ENCODE data around the gene DUSP2.

The DUSP2 gene

GRCh38 chr2:96107708-96108065, 37.6 kb downstream of the DUSP2 start:
- no CpG with 5 or more reads among the region's 3 CpGs for WGBS (ENCODE audit: extremely low coverage, insufficient coverage, low lambda C conversion rate)
- DNase-seq, result no peak
- Histone ChIP-seq H3K18ac (ENCODE audit: low read length) (no peak overlapping the region), H2AK5ac (ENCODE audit: low read length) (no peak overlapping the region), H3K79me2 (ENCODE audit: control insufficient read depth, insufficient read depth, low read length) (no peaks in the 10 kb centered on the region), H3K9ac (ENCODE audit: low read length) (no peak overlapping the region), H3K36me3 (ENCODE audit: control insufficient read depth, insufficient read depth, low read length) (no peaks in the 10 kb centered on the region), H3K79me1 (ENCODE audit: low read length) (no peaks in the 10 kb centered on the region), H3K27me3 (ENCODE audit: insufficient read depth, low read length, poor library complexity) (no peaks in the 10 kb centered on the region), H2BK120ac (ENCODE audit: low read depth, low read length) (no peak overlapping the region), H3K4me2 (ENCODE audit: low read length) (no peak overlapping the region), H3K27ac (ENCODE audit: low read depth, low read length) (no peak overlapping the region), H3K56ac (ENCODE audit: low read length) (no peak overlapping the region), H3K4ac (ENCODE audit: low read depth, low read length) (no peak overlapping the region), H2BK15ac (replicated peaks; ENCODE audit: low read depth) (no peak overlapping the region), H4K5ac (ENCODE audit: low read length) (no peak overlapping the region), H2BK5ac (ENCODE audit: low read length) (no peak overlapping the region), H3K23ac (ENCODE audit: low read length) (no peak overlapping the region), H3K4me1 (ENCODE audit: control insufficient read depth, low read depth, low read length) (peaks cover 7% of the 10 kb centered on the region), H4K8ac (ENCODE audit: low read depth, low read length) (no peak overlapping the region), H3K4me3 (ENCODE audit: low read length) (no peak overlapping the region)

- Histone ChIP-seq H4K5ac (ENCODE audit: low read length) (no peak overlapping the region), H3K4me1 (ENCODE audit: control insufficient read depth, low read depth, low read length) (peaks cover 7% of the 10 kb centered on the region), H3K4me2 (ENCODE audit: low read length) (no peak overlapping the region), H4K8ac (ENCODE audit: low read depth, low read length) (no peak overlapping the region), H3K4ac (ENCODE audit: low read depth, low read length) (no peak overlapping the region), H3K56ac (ENCODE audit: low read length) (no peak overlapping the region), H3K79me2 (ENCODE audit: control insufficient read depth, insufficient read depth, low read length) (no peaks in the 10 kb centered on the region), H3K18ac (ENCODE audit: low read length) (no peak overlapping the region), H3K23ac (ENCODE audit: low read length) (no peak overlapping the region), H2AK5ac (ENCODE audit: low read length) (no peak overlapping the region), H3K4me3 (ENCODE audit: low read length) (no peak overlapping the region), H2BK15ac (replicated peaks; ENCODE audit: low read depth) (no peak overlapping the region), H2BK120ac (ENCODE audit: low read depth, low read length) (no peak overlapping the region), H3K79me1 (ENCODE audit: low read length) (no peaks in the 10 kb centered on the region), H2BK5ac (ENCODE audit: low read length) (no peak overlapping the region), H3K36me3 (ENCODE audit: control insufficient read depth, insufficient read depth, low read length) (no peaks in the 10 kb centered on the region), H3K27me3 (ENCODE audit: insufficient read depth, low read length, poor library complexity) (no peaks in the 10 kb centered on the region), H3K27ac (ENCODE audit: low read depth, low read length) (no peak overlapping the region), H3K9ac (ENCODE audit: low read length) (no peak overlapping the region)
- WGBS (ENCODE audit: extremely low coverage, insufficient coverage, low lambda C conversion rate), result no CpG with 5 or more reads among the region's 9 CpGs
- no peak for DNase-seq
These were observed 38.1 kb downstream of the DUSP2 start for GRCh38 chr2:96106991-96107707.

DNA sequence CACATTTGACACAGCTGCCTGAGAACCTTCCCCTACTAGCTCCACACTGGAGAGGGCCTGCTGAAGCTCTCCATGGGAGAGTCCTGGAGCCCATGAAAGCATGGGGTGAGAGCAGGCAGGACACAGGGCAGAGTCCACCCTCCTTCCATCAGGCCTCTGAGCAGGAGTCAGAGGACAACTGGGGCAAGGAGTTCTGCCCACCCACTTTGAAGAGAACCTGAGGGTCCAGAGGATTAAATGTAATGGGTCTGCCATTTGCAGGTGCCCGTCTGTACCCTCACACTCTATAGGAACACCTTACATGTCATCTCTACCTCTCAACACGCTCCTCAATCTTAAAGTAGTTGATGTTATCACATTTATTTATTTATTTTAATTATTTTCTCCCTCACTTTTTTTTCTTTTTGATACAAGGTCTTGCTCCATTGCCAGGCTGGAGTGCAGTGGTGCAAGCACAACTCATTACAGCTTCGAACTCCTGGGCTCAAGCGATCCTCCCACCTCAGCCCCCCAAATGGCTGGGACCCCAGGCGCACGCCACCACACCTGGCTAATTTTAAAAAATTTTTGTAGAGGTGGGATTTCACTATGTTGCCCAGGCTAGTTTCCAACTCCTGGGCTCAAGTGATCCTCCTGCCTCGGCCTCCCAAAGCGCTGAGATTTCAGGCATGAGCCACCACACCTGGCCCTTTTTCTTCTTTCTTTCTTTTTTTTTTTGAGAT, 39.1 kb downstream of the DUSP2 start:
- Histone ChIP-seq H3K4ac (ENCODE audit: low read depth, low read length) (no peak overlapping the region), H3K18ac (ENCODE audit: low read length) (no peak overlapping the region), H3K79me1 (ENCODE audit: low read length) (no peaks in the 10 kb centered on the region), H3K4me2 (ENCODE audit: low read length) (no peak overlapping the region), H3K23ac (ENCODE audit: low read length) (no peak overlapping the region), H3K9ac (ENCODE audit: low read length) (no peak overlapping the region), H3K4me1 (ENCODE audit: control insufficient read depth, low read depth, low read length) (peaks cover 7% of the 10 kb centered on the region), H4K5ac (ENCODE audit: low read length) (no peak overlapping the region), H2BK120ac (ENCODE audit: low read depth, low read length) (no peak overlapping the region), H3K27me3 (ENCODE audit: insufficient read depth, low read length, poor library complexity) (no peaks in the 10 kb centered on the region), H3K27ac (ENCODE audit: low read depth, low read length) (no peak overlapping the region), H4K8ac (ENCODE audit: low read depth, low read length) (no peak overlapping the region), H3K36me3 (ENCODE audit: control insufficient read depth, insufficient read depth, low read length) (no peaks in the 10 kb centered on the region), H2AK5ac (ENCODE audit: low read length) (no peak overlapping the region), H3K79me2 (ENCODE audit: control insufficient read depth, insufficient read depth, low read length) (no peaks in the 10 kb centered on the region), H2BK15ac (replicated peaks; ENCODE audit: low read depth) (no peak overlapping the region), H2BK5ac (ENCODE audit: low read length) (no peak overlapping the region), H3K56ac (ENCODE audit: low read length) (no peak overlapping the region), H3K4me3 (ENCODE audit: low read length) (no peak overlapping the region)
- DNase-seq, result no peak
- 100% methylated on average over 1 of the region's 8 CpGs for WGBS (ENCODE audit: extremely low coverage, insufficient coverage, low lambda C conversion rate)

GRCh38 chr2:96105152-96105915, 39.9 kb downstream of the DUSP2 start:
- no peak overlapping the region for H3K23ac ChIP-seq (ENCODE audit: low read length)
- no peaks in the 10 kb centered on the region for H3K79me1 ChIP-seq (ENCODE audit: low read length)
- H2BK15ac ChIP-seq (replicated peaks; ENCODE audit: low read depth), result no peak overlapping the region
- H3K4ac ChIP-seq (ENCODE audit: low read depth, low read length), result no peak overlapping the region
- peaks cover 7% of the 10 kb centered on the region for H3K4me1 ChIP-seq (ENCODE audit: control insufficient read depth, low read depth, low read length)
- H3K9ac ChIP-seq (ENCODE audit: low read length), result no peak overlapping the region
- no peaks in the 10 kb centered on the region for H3K36me3 ChIP-seq (ENCODE audit: control insufficient read depth, insufficient read depth, low read length)
- H4K5ac ChIP-seq (ENCODE audit: low read length), result no peak overlapping the region
- no peak overlapping the region for H2BK120ac ChIP-seq (ENCODE audit: low read depth, low read length)
- H3K56ac ChIP-seq (ENCODE audit: low read length), result no peak overlapping the region
- no peak overlapping the region for H3K27ac ChIP-seq (ENCODE audit: low read depth, low read length)
- H3K18ac ChIP-seq (ENCODE audit: low read length), result no peak overlapping the region
- DNase-seq, result no peak
- no peak overlapping the region for H2AK5ac ChIP-seq (ENCODE audit: low read length)
- H3K4me3 ChIP-seq (ENCODE audit: low read length), result no peak overlapping the region
- WGBS (ENCODE audit: extremely low coverage, insufficient coverage, low lambda C conversion rate), result no CpG with 5 or more reads among the region's 3 CpGs
- H2BK5ac ChIP-seq (ENCODE audit: low read length), result no peak overlapping the region
- H3K27me3 ChIP-seq (ENCODE audit: insufficient read depth, low read length, poor library complexity), result no peaks in the 10 kb centered on the region
- H4K8ac ChIP-seq (ENCODE audit: low read depth, low read length), result no peak overlapping the region
- no peaks in the 10 kb centered on the region for H3K79me2 ChIP-seq (ENCODE audit: control insufficient read depth, insufficient read depth, low read length)
- no peak overlapping the region for H3K4me2 ChIP-seq (ENCODE audit: low read length)

DNA sequence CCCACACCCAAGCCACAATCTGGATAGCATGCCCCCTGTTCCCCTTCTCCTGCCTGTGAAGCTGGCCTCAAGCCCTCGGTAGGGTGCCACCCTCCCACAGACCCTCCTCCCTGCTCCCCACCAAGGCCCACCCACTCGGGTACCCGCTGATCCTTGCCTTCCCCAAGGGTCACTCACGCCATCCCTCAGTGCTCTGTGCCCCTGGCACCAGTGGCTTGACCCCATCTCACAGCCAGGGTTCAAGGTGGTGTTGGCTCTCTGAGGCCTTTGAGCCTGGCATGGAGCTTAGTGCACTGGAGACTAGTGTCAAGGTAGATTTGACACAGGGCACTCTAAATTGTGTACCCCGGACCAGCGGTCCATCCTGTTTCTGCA, 40.8 kb downstream of the DUSP2 start:
- Histone ChIP-seq H3K18ac (ENCODE audit: low read length) (no peak overlapping the region), H4K5ac (ENCODE audit: low read length) (no peak overlapping the region), H3K4me2 (ENCODE audit: low read length) (no peak overlapping the region), H3K4me1 (ENCODE audit: control insufficient read depth, low read depth, low read length) (peaks cover 7% of the 10 kb centered on the region), H3K4me3 (ENCODE audit: low read length) (no peak overlapping the region), H3K9ac (ENCODE audit: low read length) (no peak overlapping the region), H3K79me2 (ENCODE audit: control insufficient read depth, insufficient read depth, low read length) (no peaks in the 10 kb centered on the region), H3K23ac (ENCODE audit: low read length) (no peak overlapping the region), H3K56ac (ENCODE audit: low read length) (peak overlapping the region; percentile 25), H3K79me1 (ENCODE audit: low read length) (no peaks in the 10 kb centered on the region), H3K4ac (ENCODE audit: low read depth, low read length) (no peak overlapping the region), H2BK120ac (ENCODE audit: low read depth, low read length) (no peak overlapping the region), H3K36me3 (ENCODE audit: control insufficient read depth, insufficient read depth, low read length) (no peaks in the 10 kb centered on the region), H3K27ac (ENCODE audit: low read depth, low read length) (no peak overlapping the region), H4K8ac (ENCODE audit: low read depth, low read length) (no peak overlapping the region), H2BK15ac (replicated peaks; ENCODE audit: low read depth) (no peak overlapping the region), H2BK5ac (ENCODE audit: low read length) (no peak overlapping the region), H2AK5ac (ENCODE audit: low read length) (no peak overlapping the region), H3K27me3 (ENCODE audit: insufficient read depth, low read length, poor library complexity) (no peaks in the 10 kb centered on the region)
- no CpG with 5 or more reads among the region's 6 CpGs for WGBS (ENCODE audit: extremely low coverage, insufficient coverage, low lambda C conversion rate)
- no peak for DNase-seq
